Activated naive CD8-positive, alpha-beta T cell treated with anti-CD3 and anti-CD28 coated beads, Interleukin-2, amount 50 U/mL, for 24 hours (primary cell): ENCODE data around the gene BLOC1S1.

ENCODE experiments used
- ATAC-seq: fragments of 150-1000 bp; cut with Tn5 transposase; one replicate; pipeline ENCODE4 v1.10.0; 2021
- DNase-seq: peaks from one replicate; pipeline ENCODE4 v3.0.0; 2021
- H3K27ac Mint-ChIP-seq: one replicate; pipeline ENCODE4 v1.8.0; 2021; ENCODE audit warnings: mild to moderate bottlenecking, mixed read lengths
- H3K27me3 Mint-ChIP-seq: one replicate; pipeline ENCODE4 v1.8.0; 2021; ENCODE audit warnings: mixed read lengths
- H3K36me3 Mint-ChIP-seq: one replicate; pipeline ENCODE4 v1.8.0; 2021; ENCODE audit warnings: low read depth, mixed read lengths
- H3K4me1 Mint-ChIP-seq: one replicate; pipeline ENCODE4 v1.8.0; 2021; ENCODE audit warnings: mixed read lengths
- H3K4me3 Mint-ChIP-seq: one replicate; pipeline ENCODE4 v1.8.0; 2021; ENCODE audit warnings: mild to moderate bottlenecking, moderate library complexity, mixed read lengths
- H3K9me3 Mint-ChIP-seq: one replicate; pipeline ENCODE4 v1.8.0; 2021; ENCODE audit warnings: mixed read lengths

Gene BLOC1S1

GRCh38 chr12:55687746-55688145, 28.1 kb upstream of the BLOC1S1 start:
- H3K27me3 Mint-ChIP-seq, result peaks cover under 1% of the 10 kb centered on the region
- no peaks in the 10 kb centered on the region for H3K9me3 Mint-ChIP-seq
- no peak overlapping the region for H3K27ac Mint-ChIP-seq
- H3K4me3 Mint-ChIP-seq, result no peak overlapping the region
- H3K36me3 Mint-ChIP-seq, result no peaks in the 10 kb centered on the region
- peaks cover 11% of the 10 kb centered on the region for H3K4me1 Mint-ChIP-seq
- ATAC-seq, result peak; percentile 79
- DNase-seq, result peak; percentile 44

GRCh38 chr12:55688716-55689655, 26.9 kb upstream of the BLOC1S1 start:
- Mint-ChIP-seq H3K4me1 (peaks cover 11% of the 10 kb centered on the region), H3K4me3 (no peak overlapping the region), H3K27me3 (no peaks in the 10 kb centered on the region), H3K27ac (no peak overlapping the region), H3K36me3 (no peaks in the 10 kb centered on the region), H3K9me3 (no peaks in the 10 kb centered on the region)
- DNase-seq, result no peak
- no peak for ATAC-seq

GRCh38 chr12:55692631-55693322, 23.1 kb upstream of the BLOC1S1 start:
- ATAC-seq (no peak), DNase-seq (no peak)
- Mint-ChIP-seq H3K27ac (no peak overlapping the region), H3K36me3 (no peaks in the 10 kb centered on the region), H3K27me3 (no peaks in the 10 kb centered on the region), H3K4me1 (peaks cover 3% of the 10 kb centered on the region), H3K4me3 (no peak overlapping the region), H3K9me3 (no peaks in the 10 kb centered on the region)

GRCh38 chr12:55693323-55694187, 22.3 kb upstream of the BLOC1S1 start:
- ATAC-seq (no peak), DNase-seq (no peak)
- H3K4me1 Mint-ChIP-seq, result no peaks in the 10 kb centered on the region
- H3K9me3 Mint-ChIP-seq, result no peaks in the 10 kb centered on the region
- H3K36me3 Mint-ChIP-seq, result no peaks in the 10 kb centered on the region
- no peak overlapping the region for H3K4me3 Mint-ChIP-seq
- H3K27me3 Mint-ChIP-seq, result no peaks in the 10 kb centered on the region
- H3K27ac Mint-ChIP-seq, result no peak overlapping the region

GRCh38 chr12:55694188-55694515, 21.7 kb upstream of the BLOC1S1 start:
- H3K27me3 Mint-ChIP-seq, result no peaks in the 10 kb centered on the region
- no peak for ATAC-seq
- no peak overlapping the region for H3K4me3 Mint-ChIP-seq
- no peaks in the 10 kb centered on the region for H3K36me3 Mint-ChIP-seq
- no peaks in the 10 kb centered on the region for H3K4me1 Mint-ChIP-seq
- H3K27ac Mint-ChIP-seq, result no peak overlapping the region
- DNase-seq, result no peak
- H3K9me3 Mint-ChIP-seq, result no peaks in the 10 kb centered on the region

- no peak for DNase-seq
- ATAC-seq, result no peak
- no peaks in the 10 kb centered on the region for H3K9me3 Mint-ChIP-seq
- no peak overlapping the region for H3K4me3 Mint-ChIP-seq
- H3K36me3 Mint-ChIP-seq, result no peaks in the 10 kb centered on the region
- H3K27ac Mint-ChIP-seq, result no peak overlapping the region
- H3K27me3 Mint-ChIP-seq, result no peaks in the 10 kb centered on the region
- H3K4me1 Mint-ChIP-seq, result no peaks in the 10 kb centered on the region
Observed at GRCh38 chr12:55694651-55695050, 21.2 kb upstream of the BLOC1S1 start.

- H3K27me3 Mint-ChIP-seq, result no peaks in the 10 kb centered on the region
- no peak overlapping the region for H3K4me3 Mint-ChIP-seq
- H3K27ac Mint-ChIP-seq, result no peak overlapping the region
- no peaks in the 10 kb centered on the region for H3K36me3 Mint-ChIP-seq
- H3K9me3 Mint-ChIP-seq, result no peaks in the 10 kb centered on the region
- H3K4me1 Mint-ChIP-seq, result no peaks in the 10 kb centered on the region
- no peak for DNase-seq
- ATAC-seq, result no peak
Observed at GRCh38 chr12:55695349-55695748, 20.5 kb upstream of the BLOC1S1 start.

GRCh38 chr12:55696141-55696540, 19.7 kb upstream of the BLOC1S1 start:
- Mint-ChIP-seq H3K9me3 (no peaks in the 10 kb centered on the region), H3K27ac (no peak overlapping the region), H3K36me3 (no peaks in the 10 kb centered on the region), H3K27me3 (no peaks in the 10 kb centered on the region), H3K4me1 (no peaks in the 10 kb centered on the region), H3K4me3 (no peak overlapping the region)
- no peak for ATAC-seq
- no peak for DNase-seq

- no peaks in the 10 kb centered on the region for H3K4me1 Mint-ChIP-seq
- no peaks in the 10 kb centered on the region for H3K36me3 Mint-ChIP-seq
- H3K9me3 Mint-ChIP-seq, result no peaks in the 10 kb centered on the region
- DNase-seq, result no peak
- peaks cover 2% of the 10 kb centered on the region for H3K27me3 Mint-ChIP-seq
- ATAC-seq, result no peak
- H3K4me3 Mint-ChIP-seq, result no peak overlapping the region
- no peak overlapping the region for H3K27ac Mint-ChIP-seq
Observed at GRCh38 chr12:55696796-55697462, 18.9 kb upstream of the BLOC1S1 start.

GRCh38 chr12:55697686-55698085, 18.2 kb upstream of the BLOC1S1 start:
- no peaks in the 10 kb centered on the region for H3K36me3 Mint-ChIP-seq
- no peaks in the 10 kb centered on the region for H3K9me3 Mint-ChIP-seq
- ATAC-seq (no peak), DNase-seq (no peak)
- peaks cover 2% of the 10 kb centered on the region for H3K27me3 Mint-ChIP-seq
- no peak overlapping the region for H3K4me3 Mint-ChIP-seq
- H3K27ac Mint-ChIP-seq, result no peak overlapping the region
- no peaks in the 10 kb centered on the region for H3K4me1 Mint-ChIP-seq

GRCh38 chr12:55698241-55698955, 17.4 kb upstream of the BLOC1S1 start:
- Mint-ChIP-seq H3K4me1 (no peaks in the 10 kb centered on the region), H3K27me3 (peaks cover 2% of the 10 kb centered on the region), H3K27ac (no peak overlapping the region), H3K36me3 (no peaks in the 10 kb centered on the region), H3K9me3 (no peaks in the 10 kb centered on the region), H3K4me3 (no peak overlapping the region)
- ATAC-seq, result no peak
- no peak for DNase-seq

- Mint-ChIP-seq H3K27me3 (peaks cover 2% of the 10 kb centered on the region), H3K36me3 (no peaks in the 10 kb centered on the region), H3K27ac (no peak overlapping the region), H3K9me3 (no peaks in the 10 kb centered on the region), H3K4me1 (no peaks in the 10 kb centered on the region), H3K4me3 (no peak overlapping the region)
- ATAC-seq (no peak), DNase-seq (no peak)
Observed at GRCh38 chr12:55698965-55699364, 16.9 kb upstream of the BLOC1S1 start.

- peaks cover 2% of the 10 kb centered on the region for H3K27me3 Mint-ChIP-seq
- H3K9me3 Mint-ChIP-seq, result no peaks in the 10 kb centered on the region
- no peaks in the 10 kb centered on the region for H3K4me1 Mint-ChIP-seq
- DNase-seq (no peak), ATAC-seq (no peak)
- no peak overlapping the region for H3K27ac Mint-ChIP-seq
- no peak overlapping the region for H3K4me3 Mint-ChIP-seq
- H3K36me3 Mint-ChIP-seq, result no peaks in the 10 kb centered on the region
Observed at GRCh38 chr12:55699471-55700055, 16.3 kb upstream of the BLOC1S1 start.
